T-helper 2 cell treated with Interferon-gamma antibody and Interleukin-4, amounts not matched to agents 5 μg/mL and 100 μg/mL, for 36 hours (primary cell): Measurements from ENCODE around the gene GBGT1.
"Not testable (repeated sequence)": the region's sequence is repeated elsewhere in the genome, so short reads cannot be mapped to it uniquely, and the experiment has no call there.

Source experiments
- DNase-seq: peaks from one replicate; pipeline ENCODE4 v3.0.0; 2021; ENCODE audit warnings: low spot score
- H3K27ac Mint-ChIP-seq: one replicate; pipeline ENCODE4 v1.8.0; 2021; ENCODE audit warnings: mild to moderate bottlenecking, mixed read lengths
- H3K27me3 Mint-ChIP-seq: one replicate; pipeline ENCODE4 v1.8.0; 2021; ENCODE audit warnings: low read depth, mixed read lengths
- H3K36me3 Mint-ChIP-seq: one replicate; pipeline ENCODE4 v1.8.0; 2021; ENCODE audit warnings: low read depth, mixed read lengths
- H3K4me1 Mint-ChIP-seq: one replicate; pipeline ENCODE4 v1.8.0; 2021; ENCODE audit warnings: low read depth, mixed read lengths
- H3K4me3 Mint-ChIP-seq: one replicate; pipeline ENCODE4 v1.8.0; 2022; ENCODE audit warnings: mild to moderate bottlenecking, moderate library complexity, mixed read lengths
- H3K9me3 Mint-ChIP-seq: one replicate; pipeline ENCODE4 v1.8.0; 2021; ENCODE audit warnings: mixed read lengths

The GBGT1 gene

DNA sequence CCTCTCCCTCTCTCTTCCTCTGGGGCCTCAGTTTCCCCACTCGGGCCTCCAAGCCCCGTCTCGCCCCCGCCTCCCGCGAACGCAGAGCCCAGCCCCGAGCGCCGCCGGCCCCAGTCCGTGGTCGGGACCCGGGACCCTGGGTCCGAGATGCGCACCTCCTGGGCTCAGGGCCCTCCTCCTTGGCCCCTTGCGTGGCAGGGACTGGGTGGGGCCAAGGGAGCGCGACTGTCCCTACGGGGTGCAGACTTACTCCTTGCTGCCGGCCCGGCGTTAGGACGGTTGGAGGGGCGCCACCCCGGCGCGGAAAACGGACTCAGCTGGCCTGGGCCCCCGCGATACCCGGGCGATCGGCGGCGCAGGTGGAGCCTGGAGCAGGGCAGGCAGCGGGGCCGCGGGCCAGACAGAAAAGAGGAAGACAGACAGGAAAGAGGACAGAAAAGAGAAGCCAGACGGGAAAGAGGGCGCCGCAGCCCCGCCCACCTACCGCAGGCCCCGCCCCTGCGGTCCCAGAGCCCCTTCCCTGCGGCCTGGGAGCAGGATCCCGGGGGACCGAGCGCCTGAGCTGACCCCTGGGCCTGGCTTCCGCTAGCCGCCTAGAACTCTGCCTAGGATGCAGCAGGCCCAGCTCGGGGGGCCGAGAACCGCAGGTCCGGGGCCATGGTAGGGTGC, at the start of gene GBGT1:
Gene GBGT1, minus strand, starts transcription at position 411 of the 669 bp plus-strand sequence. CDS start 1,502 bp downstream, outside the sequence.
- peaks cover 4% of the 10 kb centered on the region for H3K4me1 Mint-ChIP-seq
- no peaks in the 10 kb centered on the region for H3K36me3 Mint-ChIP-seq
- DNase-seq = no peak
- H3K9me3 Mint-ChIP-seq = no peaks in the 10 kb centered on the region
- peaks cover 13% of the 10 kb centered on the region for H3K27me3 Mint-ChIP-seq
- H3K27ac Mint-ChIP-seq = no peak within 1 kb of the TSS
- peak within 1 kb of the TSS; percentile 80 for H3K4me3 Mint-ChIP-seq

DNA sequence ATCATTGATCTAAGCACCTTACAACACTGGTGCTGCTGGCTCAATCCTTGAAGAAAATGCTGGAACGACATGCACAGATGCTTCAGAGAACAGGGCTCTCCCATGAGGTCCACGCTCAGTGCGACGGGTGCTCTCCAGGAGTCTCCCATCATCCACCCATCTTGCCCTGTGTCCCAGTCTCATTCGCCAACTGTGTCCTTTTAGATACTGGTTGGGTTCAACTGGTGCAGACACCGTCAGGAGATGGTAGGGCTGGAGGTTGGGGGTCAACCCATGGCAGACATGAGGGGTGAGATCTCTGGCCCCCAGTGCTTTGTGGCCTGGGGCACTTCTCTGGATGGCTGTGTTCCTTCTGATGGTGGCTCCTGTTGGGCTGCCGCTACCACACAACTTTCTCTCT, 46.9 kb upstream of the GBGT1 start:
- Mint-ChIP-seq H3K4me3 (no peak overlapping the region), H3K9me3 (peaks cover 11% of the 10 kb centered on the region), H3K27ac (no peak overlapping the region), H3K27me3 (peaks cover 15% of the 10 kb centered on the region), H3K4me1 (no peaks in the 10 kb centered on the region), H3K36me3 (no peaks in the 10 kb centered on the region)
- DNase-seq = no peak

DNA sequence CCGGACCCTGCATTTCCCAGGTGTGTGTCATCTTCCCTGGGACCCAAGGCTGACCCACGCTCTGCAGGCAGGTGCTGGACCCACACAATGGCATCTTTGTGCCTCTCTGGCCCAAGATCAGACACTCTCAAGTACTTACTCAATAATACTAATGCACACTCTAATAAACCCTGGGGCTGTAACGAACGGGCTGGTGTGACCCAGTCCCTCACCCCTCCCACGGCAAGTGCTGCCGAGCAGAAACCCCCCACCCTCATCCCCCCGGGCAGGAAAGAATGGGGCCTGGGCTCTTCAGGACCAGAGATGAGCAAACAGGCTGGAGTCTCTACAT, 46.5 kb upstream of the GBGT1 start:
- H3K4me1 Mint-ChIP-seq = no peaks in the 10 kb centered on the region
- H3K27ac Mint-ChIP-seq = no peak overlapping the region
- peaks cover 11% of the 10 kb centered on the region for H3K9me3 Mint-ChIP-seq
- no peak overlapping the region for H3K4me3 Mint-ChIP-seq
- DNase-seq = no peak
- no peaks in the 10 kb centered on the region for H3K36me3 Mint-ChIP-seq
- H3K27me3 Mint-ChIP-seq = peaks cover 11% of the 10 kb centered on the region

GRCh38 chr9:133209327-133210201, 45.9 kb upstream of the GBGT1 start:
- not testable (repeated sequence) for H3K4me1 Mint-ChIP-seq, DNase-seq, H3K27ac Mint-ChIP-seq, H3K9me3 Mint-ChIP-seq, H3K4me3 Mint-ChIP-seq, H3K36me3 Mint-ChIP-seq, H3K27me3 Mint-ChIP-seq

- not testable (repeated sequence) for DNase-seq, H3K27me3 Mint-ChIP-seq, H3K4me1 Mint-ChIP-seq, H3K36me3 Mint-ChIP-seq, H3K4me3 Mint-ChIP-seq, H3K9me3 Mint-ChIP-seq, H3K27ac Mint-ChIP-seq
These were observed 45.2 kb upstream of the GBGT1 start, which contains the start of gene OBP2B for GRCh38 chr9:133208880-133209300. TSS of gene OBP2B (minus strand) at chr9:133209250. CDS start at chr9:133209199, 51 bp downstream.

DNA sequence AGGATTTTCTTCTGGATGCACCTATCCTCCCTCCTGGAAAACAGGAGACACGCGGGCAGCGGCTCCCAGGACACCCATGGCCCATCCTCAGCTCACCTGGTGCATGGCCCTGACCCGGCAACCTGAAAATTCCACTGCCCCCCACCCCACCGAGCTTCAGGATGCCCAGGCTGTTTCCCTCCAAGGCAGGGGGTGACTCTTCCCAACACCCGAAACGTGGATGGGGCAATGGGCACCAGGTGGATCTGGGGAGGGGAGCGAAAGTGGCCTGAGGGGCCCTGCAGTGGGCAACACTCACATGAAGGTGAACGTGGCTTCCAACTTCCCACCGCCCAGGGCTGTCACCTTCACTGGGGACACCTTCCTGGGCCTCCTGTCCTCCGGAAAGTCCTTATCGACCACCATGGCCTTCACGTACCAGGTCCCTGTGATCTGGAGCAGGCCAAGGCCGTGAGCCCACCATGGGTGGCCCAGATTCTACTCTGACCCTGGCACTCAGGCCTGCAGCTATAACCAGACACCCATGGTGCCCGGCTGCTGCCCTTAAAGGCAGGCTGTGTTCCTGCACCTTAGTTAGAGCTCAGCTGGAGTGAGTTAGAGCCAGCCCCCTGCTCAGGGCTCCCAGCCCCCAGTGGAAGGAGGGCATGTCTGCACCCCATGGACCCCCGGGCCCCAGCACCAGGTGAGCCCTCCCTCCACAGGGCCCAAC, 44.6 kb upstream of the GBGT1 start:
- H3K9me3 Mint-ChIP-seq, DNase-seq, H3K4me3 Mint-ChIP-seq, H3K27ac Mint-ChIP-seq, H3K27me3 Mint-ChIP-seq, H3K36me3 Mint-ChIP-seq, H3K4me1 Mint-ChIP-seq: not testable (repeated sequence)

GRCh38 chr9:133207540-133208170, 43.9 kb upstream of the GBGT1 start:
- no peaks in the 10 kb centered on the region for H3K9me3 Mint-ChIP-seq
- DNase-seq = no peak
- no peak overlapping the region for H3K27ac Mint-ChIP-seq
- no peak overlapping the region for H3K4me3 Mint-ChIP-seq
- no peaks in the 10 kb centered on the region for H3K36me3 Mint-ChIP-seq
- H3K4me1 Mint-ChIP-seq = no peaks in the 10 kb centered on the region
- H3K27me3 Mint-ChIP-seq = no peaks in the 10 kb centered on the region

DNA sequence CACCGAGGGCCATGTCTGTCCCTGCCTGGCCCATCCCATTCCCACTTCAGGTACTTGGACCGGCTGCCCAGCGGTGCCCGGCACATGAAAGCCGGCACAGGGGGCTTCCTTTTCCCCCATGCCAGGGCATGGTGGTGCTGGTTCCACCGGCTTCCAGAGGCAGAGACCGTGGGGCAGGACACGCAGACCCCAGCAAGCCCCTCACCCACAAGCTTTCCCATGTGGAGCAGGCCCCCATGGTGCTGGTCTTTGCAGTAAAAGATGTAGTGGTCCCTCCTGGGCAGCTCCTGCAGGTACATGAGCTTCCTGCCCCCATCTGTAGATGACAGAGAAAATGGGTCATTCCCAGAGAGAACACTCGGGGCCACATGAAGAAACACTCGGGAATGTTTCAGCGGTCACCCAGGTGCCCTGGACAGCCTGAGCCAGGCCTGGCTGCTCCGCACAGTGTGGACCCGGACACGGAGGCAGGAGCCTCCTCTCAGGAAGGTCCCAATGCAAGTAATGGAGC, 43.4 kb upstream of the GBGT1 start:
- no peaks in the 10 kb centered on the region for H3K9me3 Mint-ChIP-seq
- DNase-seq = no peak
- no peak overlapping the region for H3K4me3 Mint-ChIP-seq
- H3K4me1 Mint-ChIP-seq = no peaks in the 10 kb centered on the region
- no peaks in the 10 kb centered on the region for H3K36me3 Mint-ChIP-seq
- H3K27ac Mint-ChIP-seq = no peak overlapping the region
- H3K27me3 Mint-ChIP-seq = no peaks in the 10 kb centered on the region

GRCh38 chr9:133205996-133206931, 42.5 kb upstream of the GBGT1 start:
- Mint-ChIP-seq H3K9me3 (no peaks in the 10 kb centered on the region), H3K27me3 (no peaks in the 10 kb centered on the region), H3K27ac (no peak overlapping the region)

DNA sequence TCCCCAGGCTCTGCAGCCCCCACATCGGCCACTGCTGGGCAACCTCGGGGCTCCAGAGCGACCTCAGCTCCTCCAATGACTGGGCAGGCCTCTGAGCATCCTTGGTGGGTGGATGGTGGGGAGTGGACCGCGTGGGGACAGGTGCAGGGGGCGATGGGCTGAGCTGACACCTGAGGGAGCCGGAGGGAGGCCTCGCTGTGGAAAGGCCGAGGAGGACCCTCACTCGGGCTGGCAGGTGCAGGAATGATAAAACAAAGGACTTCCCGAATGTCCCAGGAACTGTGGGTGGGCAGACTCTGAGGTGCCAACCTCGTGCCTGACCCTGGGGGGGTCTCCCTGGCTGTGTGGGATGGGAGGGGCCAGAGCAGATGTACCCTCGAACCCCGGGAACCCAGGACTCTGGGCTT, 41.8 kb upstream of the GBGT1 start:
- H3K4me3 Mint-ChIP-seq, H3K27ac Mint-ChIP-seq, H3K27me3 Mint-ChIP-seq, H3K9me3 Mint-ChIP-seq, DNase-seq, H3K4me1 Mint-ChIP-seq, H3K36me3 Mint-ChIP-seq: not testable (repeated sequence)

More at GRCh38 chr9:133205996-133206931, 42.5 kb upstream of the GBGT1 start:
- Mint-ChIP-seq H3K36me3 (no peaks in the 10 kb centered on the region), H3K4me1 (no peaks in the 10 kb centered on the region), H3K4me3 (no peak overlapping the region)
- DNase-seq = no peak

DNA sequence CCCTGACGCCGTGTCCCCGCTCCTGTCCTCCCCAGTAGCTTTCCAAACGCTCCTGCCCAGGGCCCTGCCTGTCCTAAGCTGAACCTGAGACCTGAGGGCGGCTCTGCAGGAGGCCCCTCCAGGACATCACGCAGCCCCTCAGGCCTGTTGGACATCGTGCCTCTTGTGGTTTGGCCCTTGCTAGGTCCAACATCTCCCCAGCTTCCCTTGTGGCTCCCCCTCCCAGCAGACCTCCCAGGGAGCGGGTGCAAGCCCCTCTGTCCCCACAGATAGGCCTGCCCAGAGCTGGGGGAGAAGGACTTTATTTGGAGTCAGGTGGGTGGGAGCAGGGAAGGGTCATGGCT, 41.3 kb upstream of the GBGT1 start:
- no peak overlapping the region for H3K4me3 Mint-ChIP-seq
- peaks cover 2% of the 10 kb centered on the region for H3K27me3 Mint-ChIP-seq
- DNase-seq = no peak
- H3K4me1 Mint-ChIP-seq = peaks cover 2% of the 10 kb centered on the region
- no peaks in the 10 kb centered on the region for H3K9me3 Mint-ChIP-seq
- H3K36me3 Mint-ChIP-seq = no peaks in the 10 kb centered on the region
- no peak overlapping the region for H3K27ac Mint-ChIP-seq

- no peak overlapping the region for H3K4me3 Mint-ChIP-seq
- H3K27me3 Mint-ChIP-seq = peaks cover 2% of the 10 kb centered on the region
- H3K27ac Mint-ChIP-seq = no peak overlapping the region
- no peak for DNase-seq
- no peaks in the 10 kb centered on the region for H3K36me3 Mint-ChIP-seq
- no peaks in the 10 kb centered on the region for H3K9me3 Mint-ChIP-seq
- H3K4me1 Mint-ChIP-seq = peaks cover 2% of the 10 kb centered on the region
These were observed 40.8 kb upstream of the GBGT1 start for GRCh38 chr9:133204335-133204992.
